ENCODE results near the gene LY6G6F. TPM values are rescaled to one million over a fixed set of nuclear protein-coding genes. Genes with fewer than 3 reads are reported as not detected.

Gene LY6G6F
- total RNA-seq, 3 donors from 2014 or later = not detected

- no peak for TF ChIP-seq CTCF (IDR thresholded peaks at IDR 0.05)
- TF ChIP-seq POLR2A (IDR thresholded peaks at IDR 0.05) = no peak
- TF ChIP-seq POLR2AphosphoS5 (IDR thresholded peaks at IDR 0.05) = no peak
- Histone ChIP-seq H3K4me3 (peak overlapping the region; percentile 65 to 87 (median 76)), H3K9me3 (no peaks in the 10 kb centered on the region), H3K27me3 (no peaks in the 10 kb centered on the region), H3K27ac (peak overlapping the region; percentile 97 to 98), H3K36me3 (no peaks in the 10 kb centered on the region), H3K4me1 (peaks cover 10 to 25% of the 10 kb centered on the region in 2 donors)
- intact Hi-C loops (cut with DNase I; ENCODE audit: low total_unique reads) = no loop called here
- no peak for DNase-seq (ENCODE audit: low spot score in 2 of 2)
Observed at GRCh38 chr6:31666337-31666965, 40.2 kb upstream of the LY6G6F start.

GRCh38 chr6:31669676-31670075 lies 37.0 kb upstream of the LY6G6F start, which contains the start of gene LY6G5B:
TSS of gene LY6G5B (plus strand) at chr6:31669976. CDS start at chr6:31670951, 975 bp downstream.
- DNase-seq (ENCODE audit: low spot score in 2 of 2) = no peak
- Histone ChIP-seq H3K4me1 (peaks cover 7 to 12% of the 10 kb centered on the region in 2 donors), H3K36me3 (no peaks in the 10 kb centered on the region), H3K9me3 (no peaks in the 10 kb centered on the region), H3K27ac (no peak within 1 kb of the TSS), H3K4me3 (no peak within 1 kb of the TSS), H3K27me3 (no peaks in the 10 kb centered on the region)
- no peak for TF ChIP-seq CTCF (IDR thresholded peaks at IDR 0.05)
- no peak for TF ChIP-seq POLR2A (IDR thresholded peaks at IDR 0.05)
- TF ChIP-seq POLR2AphosphoS5 (IDR thresholded peaks at IDR 0.05) = no peak
- intact Hi-C loops (cut with DNase I; ENCODE audit: low total_unique reads) = no loop called here

- Histone ChIP-seq H3K9me3 (no peaks in the 10 kb centered on the region), H3K4me3 (no peak overlapping the region), H3K36me3 (no peaks in the 10 kb centered on the region), H3K4me1 (no peaks in the 10 kb centered on the region), H3K27ac (no peak overlapping the region), H3K27me3 (no peaks in the 10 kb centered on the region)
- DNase-seq (ENCODE audit: low spot score in 2 of 2) = no peak
- no peak for TF ChIP-seq POLR2A (IDR thresholded peaks at IDR 0.05)
- no peak for TF ChIP-seq CTCF (IDR thresholded peaks at IDR 0.05)
- no peak for TF ChIP-seq POLR2AphosphoS5 (IDR thresholded peaks at IDR 0.05)
- intact Hi-C loops (cut with DNase I; ENCODE audit: low total_unique reads) = no loop called here
Observed at GRCh38 chr6:31676322-31676903, 30.3 kb upstream of the LY6G6F start.

GRCh38 chr6:31676904-31677303 lies 29.8 kb upstream of the LY6G6F start:
- intact Hi-C loops (cut with DNase I; ENCODE audit: low total_unique reads) = no loop called here
- no peak for DNase-seq (ENCODE audit: low spot score in 2 of 2)
- H3K27me3 ChIP-seq = no peaks in the 10 kb centered on the region

More at GRCh38 chr6:31676904-31677303, 29.8 kb upstream of the LY6G6F start:
- no peak for TF ChIP-seq CTCF (IDR thresholded peaks at IDR 0.05)
- TF ChIP-seq POLR2A (IDR thresholded peaks at IDR 0.05) = no peak
- TF ChIP-seq POLR2AphosphoS5 (IDR thresholded peaks at IDR 0.05) = no peak
- no peak overlapping the region for H3K4me3 ChIP-seq
- H3K27ac ChIP-seq = no peak overlapping the region
- no peaks in the 10 kb centered on the region for H3K4me1 ChIP-seq
- H3K9me3 ChIP-seq = no peaks in the 10 kb centered on the region
- no peaks in the 10 kb centered on the region for H3K36me3 ChIP-seq

Measured in breast epithelium (tissue), 4 donors.